ENCODE data around the gene ENO1.
A peak's percentile ranks its signal among the peaks of the same experiment; 100 is the strongest.

ENO1 gene

DNA sequence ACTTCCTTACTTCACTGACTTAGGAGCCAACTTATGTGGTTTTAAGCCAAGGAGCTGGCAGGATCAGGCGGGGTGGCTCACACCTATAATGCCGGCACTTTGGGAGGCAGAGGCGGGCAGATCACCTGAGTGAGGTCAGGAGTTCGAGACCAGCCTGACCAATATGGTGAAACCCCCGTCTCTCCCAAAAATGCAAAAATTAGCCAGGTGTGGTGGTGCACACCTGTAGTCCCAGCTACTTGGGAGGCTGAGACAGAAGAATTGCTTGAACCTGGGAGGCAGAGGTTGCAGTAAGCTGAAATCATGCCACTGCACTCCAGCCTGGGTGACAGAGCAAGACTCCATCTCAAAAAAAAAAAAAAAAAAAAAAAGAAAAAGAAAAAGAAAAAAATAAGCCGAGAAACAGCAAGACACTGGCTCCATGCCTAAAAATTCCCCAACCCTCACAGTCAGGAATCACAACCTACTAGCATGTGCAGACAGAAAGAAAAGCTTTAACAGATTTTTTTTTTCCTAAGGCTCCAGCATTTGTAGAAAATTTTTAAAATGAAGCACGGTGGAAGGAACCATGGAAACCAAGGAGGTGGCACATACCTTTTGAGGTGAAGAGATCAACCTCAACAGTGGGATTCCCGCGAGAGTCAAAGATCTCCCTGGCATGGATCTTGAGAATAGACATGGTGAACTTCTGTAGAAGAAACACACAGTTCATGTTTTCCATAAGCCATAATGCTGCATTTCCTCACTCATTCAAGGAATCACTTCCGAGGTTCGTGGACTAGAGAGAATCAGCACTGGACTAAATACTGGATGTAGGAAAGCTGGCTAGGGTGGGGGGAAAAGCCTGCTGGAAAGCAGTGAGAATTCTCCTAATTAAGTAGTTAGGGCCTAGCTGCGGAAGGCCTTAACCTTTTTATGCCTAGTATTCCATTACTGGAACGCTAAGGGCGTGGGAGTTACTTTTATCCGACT is 4.0 kb downstream of the ENO1 start:
- H3K27me3 ChIP-seq (ENCODE audit: control insufficient read depth, insufficient read depth, low read length) = no peaks in the 10 kb centered on the region
- no peak overlapping the region for H3K4me3 ChIP-seq (ENCODE audit: low read length)
- H3K9ac ChIP-seq (ENCODE audit: low read length) = no peak overlapping the region
- peaks cover 33% of the 10 kb centered on the region for H3K36me3 ChIP-seq (ENCODE audit: control insufficient read depth, insufficient read depth, low read length)
- H3K4me1 ChIP-seq (ENCODE audit: control insufficient read depth, insufficient read depth, low read length) = peaks cover 13% of the 10 kb centered on the region
- H3K27ac ChIP-seq (ENCODE audit: low read depth, low read length) = peak overlapping the region; percentile 74

DNA sequence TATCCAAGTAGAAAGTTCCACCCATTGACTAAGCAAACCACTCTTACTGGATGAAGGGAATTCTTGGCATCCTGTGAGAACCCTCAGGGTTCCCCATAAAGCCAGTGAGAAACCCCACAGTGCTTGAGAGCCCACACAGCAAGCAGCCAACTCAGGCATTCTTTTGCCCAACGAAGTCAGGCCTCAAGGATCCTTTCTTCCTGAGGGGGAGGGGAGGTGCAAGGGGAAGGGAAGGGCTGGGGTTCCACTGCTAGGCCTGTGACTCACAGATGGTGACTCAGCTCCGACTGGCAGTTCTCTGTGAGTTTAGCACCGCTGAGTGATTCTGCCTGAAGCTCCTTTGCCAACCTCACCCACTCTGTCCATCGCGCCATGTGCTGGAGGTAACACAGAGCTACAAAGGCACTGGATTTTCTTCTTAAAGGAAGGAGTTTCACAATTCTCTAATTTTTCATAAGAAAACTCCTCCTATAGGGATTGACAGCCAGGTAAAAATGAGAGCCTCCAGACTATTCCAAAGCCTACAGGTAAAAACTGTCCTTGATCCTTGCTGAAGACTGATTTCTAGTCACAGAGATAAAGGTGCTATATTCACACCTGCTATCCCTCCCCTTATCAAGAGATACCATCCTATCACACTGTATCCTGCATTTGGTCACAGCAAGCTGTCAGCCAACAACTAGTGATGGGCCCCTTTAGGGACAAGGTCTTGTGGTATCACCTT is 4.8 kb downstream of the ENO1 start:
- Histone ChIP-seq H3K4me1 (ENCODE audit: control insufficient read depth, insufficient read depth, low read length) (peaks cover 10% of the 10 kb centered on the region), H3K27me3 (ENCODE audit: control insufficient read depth, insufficient read depth, low read length) (no peaks in the 10 kb centered on the region), H3K27ac (ENCODE audit: low read depth, low read length) (peak overlapping the region; percentile 74), H3K9ac (ENCODE audit: low read length) (no peak overlapping the region), H3K4me3 (ENCODE audit: low read length) (no peak overlapping the region), H3K36me3 (ENCODE audit: control insufficient read depth, insufficient read depth, low read length) (peaks cover 33% of the 10 kb centered on the region)

DNA sequence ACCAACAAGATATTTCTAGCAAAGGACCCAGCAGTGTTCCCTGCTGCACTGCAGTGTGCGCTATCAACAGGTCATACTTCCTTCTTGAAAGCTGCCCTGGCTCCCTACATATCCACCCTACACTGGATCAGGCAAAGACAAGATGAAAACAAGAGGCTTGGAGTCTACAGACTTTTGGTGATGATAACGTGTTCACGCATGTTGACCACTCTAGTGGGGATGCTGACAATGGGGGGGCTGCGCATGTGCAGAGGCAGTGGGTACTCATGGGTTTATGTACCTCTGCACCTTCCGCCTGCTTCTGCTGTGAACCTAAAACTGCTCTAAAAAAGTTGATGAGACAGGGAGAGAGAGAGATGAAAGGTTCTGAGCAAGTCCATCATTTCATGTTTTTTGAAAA is 5.5 kb downstream of the ENO1 start:
- Histone ChIP-seq H3K4me1 (ENCODE audit: control insufficient read depth, insufficient read depth, low read length) (peaks cover 10% of the 10 kb centered on the region), H3K36me3 (ENCODE audit: control insufficient read depth, insufficient read depth, low read length) (peaks cover 36% of the 10 kb centered on the region), H3K27me3 (ENCODE audit: control insufficient read depth, insufficient read depth, low read length) (no peaks in the 10 kb centered on the region), H3K9ac (ENCODE audit: low read length) (no peak overlapping the region), H3K4me3 (ENCODE audit: low read length) (no peak overlapping the region), H3K27ac (ENCODE audit: low read depth, low read length) (no peak overlapping the region)

DNA sequence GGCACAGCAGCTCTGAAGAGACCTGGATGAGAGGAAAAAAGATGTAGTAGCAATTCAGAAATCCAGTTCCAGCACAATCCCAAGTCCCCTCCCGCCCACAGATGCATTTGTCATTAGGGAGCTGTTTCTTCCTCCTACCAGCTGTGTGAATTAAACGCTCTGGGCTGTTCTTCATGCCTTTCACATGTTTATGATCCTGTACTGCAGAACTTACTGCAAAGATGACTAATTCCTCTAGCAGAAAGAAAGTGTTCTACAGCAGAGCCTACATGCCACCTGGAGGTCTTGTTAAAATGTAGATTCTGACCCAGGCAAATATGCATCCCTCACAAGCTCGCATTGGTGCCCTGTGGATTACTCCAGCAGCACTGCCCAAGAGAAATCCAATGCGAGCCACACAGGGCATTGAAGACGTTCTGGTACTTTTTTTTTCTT is 6.5 kb downstream of the ENO1 start:
- Histone ChIP-seq H3K27me3 (ENCODE audit: control insufficient read depth, insufficient read depth, low read length) (no peaks in the 10 kb centered on the region), H3K27ac (ENCODE audit: low read depth, low read length) (no peak overlapping the region), H3K4me3 (ENCODE audit: low read length) (no peak overlapping the region), H3K4me1 (ENCODE audit: control insufficient read depth, insufficient read depth, low read length) (peaks cover 10% of the 10 kb centered on the region), H3K9ac (ENCODE audit: low read length) (no peak overlapping the region), H3K36me3 (ENCODE audit: control insufficient read depth, insufficient read depth, low read length) (peaks cover 43% of the 10 kb centered on the region)

DNA sequence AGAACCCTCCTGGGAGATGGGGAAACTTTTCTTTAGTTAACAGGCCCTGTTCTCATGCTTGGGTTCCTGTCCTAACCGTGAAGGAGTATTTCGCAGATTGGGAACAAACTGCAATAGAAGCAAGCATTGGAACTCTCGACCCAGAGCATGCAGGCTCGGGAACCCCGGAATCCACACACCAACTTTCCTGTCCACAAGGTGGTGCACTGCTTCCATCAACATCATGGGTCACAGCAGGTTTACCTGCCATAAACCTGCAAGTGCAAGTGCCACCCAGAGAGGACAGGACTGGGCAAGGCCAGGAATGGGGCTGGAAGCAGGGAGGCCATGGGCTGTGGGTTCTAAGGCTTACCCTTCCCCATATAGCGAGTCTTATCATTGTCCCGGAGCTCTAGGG is 6.9 kb downstream of the ENO1 start:
- peaks cover 47% of the 10 kb centered on the region for H3K36me3 ChIP-seq (ENCODE audit: control insufficient read depth, insufficient read depth, low read length)
- no peak overlapping the region for H3K27ac ChIP-seq (ENCODE audit: low read depth, low read length)
- peaks cover 10% of the 10 kb centered on the region for H3K4me1 ChIP-seq (ENCODE audit: control insufficient read depth, insufficient read depth, low read length)
- H3K9ac ChIP-seq (ENCODE audit: low read length) = no peak overlapping the region
- H3K27me3 ChIP-seq (ENCODE audit: control insufficient read depth, insufficient read depth, low read length) = no peaks in the 10 kb centered on the region
- H3K4me3 ChIP-seq (ENCODE audit: low read length) = no peak overlapping the region

DNA sequence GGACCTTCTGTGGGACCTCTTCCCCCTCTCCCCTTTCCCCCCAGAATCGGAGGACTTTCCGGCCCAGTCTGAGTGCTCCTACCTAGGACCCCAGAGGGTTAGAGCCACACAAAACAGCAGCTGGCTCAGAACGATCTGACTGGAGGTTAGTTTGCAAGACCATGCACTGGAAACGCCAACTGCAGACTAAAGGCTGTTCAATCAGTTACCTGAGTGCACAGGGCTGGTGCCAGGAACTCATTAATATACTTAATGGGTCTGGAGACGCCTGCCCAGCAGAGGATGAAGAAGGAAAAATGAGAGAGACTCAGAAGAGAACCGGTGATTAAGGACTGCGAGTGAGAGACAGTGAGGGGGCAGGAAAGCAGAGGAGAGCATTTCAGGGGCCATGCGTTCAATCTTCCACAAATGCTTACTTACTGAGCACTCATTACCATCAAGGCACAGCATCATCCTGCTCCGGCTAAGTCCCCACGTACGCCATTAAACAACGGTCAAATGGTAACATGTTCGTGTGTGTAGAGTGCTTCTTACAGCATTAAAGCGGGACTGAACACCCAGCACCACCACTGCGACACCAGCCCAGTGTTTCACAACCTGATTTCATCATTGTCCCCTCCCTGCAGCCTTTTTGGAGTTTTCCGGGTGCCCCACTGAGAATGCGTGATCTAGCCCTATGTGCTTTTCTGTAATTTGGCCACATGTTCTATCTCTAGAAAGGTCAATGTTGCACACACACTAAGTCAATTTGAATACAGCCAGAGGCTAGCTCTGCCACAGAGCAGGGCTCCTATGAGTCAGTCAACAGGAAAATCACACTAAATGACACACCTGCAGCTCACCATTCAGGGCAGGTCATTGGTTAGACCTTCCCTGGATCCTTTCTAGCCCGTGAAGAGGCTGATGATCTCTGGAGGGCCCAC is 7.6 kb downstream of the ENO1 start:
- Histone ChIP-seq H3K27me3 (ENCODE audit: control insufficient read depth, insufficient read depth, low read length) (no peaks in the 10 kb centered on the region), H3K9ac (ENCODE audit: low read length) (no peak overlapping the region), H3K4me1 (ENCODE audit: control insufficient read depth, insufficient read depth, low read length) (peaks cover 10% of the 10 kb centered on the region), H3K4me3 (ENCODE audit: low read length) (no peak overlapping the region), H3K36me3 (ENCODE audit: control insufficient read depth, insufficient read depth, low read length) (peaks cover 49% of the 10 kb centered on the region), H3K27ac (ENCODE audit: low read depth, low read length) (no peak overlapping the region)

DNA sequence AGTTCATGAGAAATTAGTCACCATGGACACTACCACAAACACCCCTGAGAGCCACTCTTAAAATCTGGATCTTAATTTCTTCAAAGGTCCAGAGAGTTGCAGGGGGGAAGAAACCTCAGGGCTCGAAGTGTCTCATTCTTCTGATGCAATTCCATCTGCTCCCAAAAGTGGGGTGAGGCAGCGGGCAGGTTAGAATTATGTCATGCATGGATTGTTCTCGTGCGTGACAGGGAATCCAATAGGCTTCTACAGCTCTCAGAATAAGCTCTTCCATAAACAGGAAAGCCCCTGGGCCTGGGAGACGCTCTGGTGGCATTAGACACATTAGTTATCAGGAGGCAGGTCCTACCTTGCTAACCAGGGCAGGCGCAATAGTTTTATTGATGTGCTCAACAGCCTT is 8.4 kb downstream of the ENO1 start:
- Histone ChIP-seq H3K27me3 (ENCODE audit: control insufficient read depth, insufficient read depth, low read length) (no peaks in the 10 kb centered on the region), H3K9ac (ENCODE audit: low read length) (no peak overlapping the region), H3K4me3 (ENCODE audit: low read length) (no peak overlapping the region), H3K36me3 (ENCODE audit: control insufficient read depth, insufficient read depth, low read length) (peaks cover 56% of the 10 kb centered on the region), H3K27ac (ENCODE audit: low read depth, low read length) (no peak overlapping the region), H3K4me1 (ENCODE audit: control insufficient read depth, insufficient read depth, low read length) (peaks cover 10% of the 10 kb centered on the region)

DNA sequence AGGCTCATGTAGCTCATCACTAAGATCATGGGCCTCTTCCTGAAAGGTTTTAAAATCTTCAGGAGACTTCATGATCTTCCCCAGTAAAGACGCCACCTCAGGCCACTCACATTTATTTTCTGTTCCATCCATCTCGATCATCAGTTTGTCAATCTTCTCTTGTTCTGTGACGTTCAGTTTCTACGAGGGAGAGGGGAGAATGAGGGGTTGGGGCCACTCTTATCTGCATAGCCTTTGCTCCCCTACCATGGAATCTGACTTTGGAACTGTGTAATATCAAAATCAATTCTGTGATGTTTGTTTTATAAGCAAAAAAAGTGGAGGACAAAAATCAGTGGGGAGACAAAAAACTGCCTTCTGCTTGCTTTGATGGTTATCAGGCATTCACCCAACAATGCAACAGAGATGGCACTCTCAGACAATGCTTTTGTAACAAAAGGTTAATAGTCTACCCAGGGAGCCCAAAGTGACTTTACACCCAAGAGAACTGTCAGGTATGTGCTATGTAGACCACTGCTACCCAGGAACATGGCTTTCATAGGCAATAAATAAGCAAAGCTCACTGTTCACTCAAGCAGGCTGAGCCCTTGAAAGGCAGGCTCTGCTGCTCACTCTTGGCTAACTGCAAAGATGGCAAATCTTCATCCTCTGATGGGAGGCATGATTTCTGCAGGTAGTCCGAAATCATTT is 10.5 kb downstream of the ENO1 start:
- H3K4me3 ChIP-seq (ENCODE audit: low read length) = no peak overlapping the region
- no peaks in the 10 kb centered on the region for H3K27me3 ChIP-seq (ENCODE audit: control insufficient read depth, insufficient read depth, low read length)
- no peak overlapping the region for H3K9ac ChIP-seq (ENCODE audit: low read length)
- peaks cover 67% of the 10 kb centered on the region for H3K36me3 ChIP-seq (ENCODE audit: control insufficient read depth, insufficient read depth, low read length)
- no peaks in the 10 kb centered on the region for H3K4me1 ChIP-seq (ENCODE audit: control insufficient read depth, insufficient read depth, low read length)
- no peak overlapping the region for H3K27ac ChIP-seq (ENCODE audit: low read depth, low read length)

DNA sequence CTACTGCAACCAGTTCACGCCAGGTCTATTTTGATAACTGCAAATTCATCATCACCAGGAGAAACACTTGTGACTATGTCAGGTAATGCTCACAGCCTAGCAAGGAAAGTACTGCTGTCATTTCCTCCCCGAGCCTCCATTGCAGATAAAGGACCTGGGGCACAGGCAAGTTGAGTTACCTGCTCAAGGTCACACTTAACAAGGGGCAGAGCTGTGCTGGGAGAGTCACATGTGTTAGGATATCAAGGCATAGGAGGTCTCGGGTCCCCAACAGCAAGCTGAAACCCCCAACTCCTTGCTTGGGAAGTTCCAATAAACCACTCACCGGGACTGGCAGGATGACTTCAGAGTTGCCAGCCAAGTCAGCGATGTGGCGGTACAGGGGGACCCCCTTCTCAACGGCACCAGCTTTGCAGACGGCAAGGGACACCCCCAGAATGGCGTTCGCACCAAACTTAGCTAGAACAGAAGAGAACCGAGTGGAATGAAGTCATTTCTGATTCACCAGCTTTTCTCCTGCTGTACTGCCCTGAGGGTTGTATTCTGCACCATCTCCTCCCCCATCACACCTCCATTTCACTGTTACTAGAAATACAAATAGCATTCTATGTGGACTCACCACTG is 11.6 kb downstream of the ENO1 start:
- H3K36me3 ChIP-seq (ENCODE audit: control insufficient read depth, insufficient read depth, low read length) = peaks cover 70% of the 10 kb centered on the region
- H3K9ac ChIP-seq (ENCODE audit: low read length) = no peak overlapping the region
- H3K4me1 ChIP-seq (ENCODE audit: control insufficient read depth, insufficient read depth, low read length) = no peaks in the 10 kb centered on the region
- no peak overlapping the region for H3K4me3 ChIP-seq (ENCODE audit: low read length)
- H3K27ac ChIP-seq (ENCODE audit: low read depth, low read length) = no peak overlapping the region
- no peaks in the 10 kb centered on the region for H3K27me3 ChIP-seq (ENCODE audit: control insufficient read depth, insufficient read depth, low read length)

DNA sequence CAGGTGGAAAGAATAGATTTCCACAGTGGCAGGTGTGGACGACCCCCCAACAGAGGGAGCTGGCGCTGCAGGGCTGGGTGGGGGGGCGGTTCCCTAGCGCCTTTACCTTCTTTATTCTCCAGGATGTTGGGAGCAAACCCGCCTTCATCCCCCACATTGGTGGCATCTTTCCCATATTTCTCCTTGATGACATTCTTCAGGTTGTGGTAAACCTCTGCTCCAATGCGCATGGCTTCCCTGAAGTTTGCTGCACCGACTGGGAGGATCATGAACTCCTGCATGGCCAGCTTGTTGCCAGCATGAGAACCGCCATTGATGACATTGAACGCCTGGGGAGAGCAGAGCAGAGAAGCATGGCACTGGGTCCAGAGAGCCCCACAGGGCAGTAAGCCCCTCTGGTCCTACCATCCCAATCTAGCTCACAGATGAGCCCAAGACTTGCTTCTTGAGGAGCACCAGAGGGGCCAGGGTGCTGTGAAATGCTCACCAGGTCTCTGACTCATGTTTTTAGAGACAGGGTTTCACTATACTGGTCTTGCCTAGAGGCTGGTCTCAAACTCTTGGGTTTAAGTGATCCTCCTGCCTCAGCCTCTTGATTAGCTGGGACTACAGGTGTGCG is 12.2 kb downstream of the ENO1 start:
- Histone ChIP-seq H3K4me3 (ENCODE audit: low read length) (no peak overlapping the region), H3K27me3 (ENCODE audit: control insufficient read depth, insufficient read depth, low read length) (no peaks in the 10 kb centered on the region), H3K4me1 (ENCODE audit: control insufficient read depth, insufficient read depth, low read length) (no peaks in the 10 kb centered on the region), H3K27ac (ENCODE audit: low read depth, low read length) (no peak overlapping the region), H3K36me3 (ENCODE audit: control insufficient read depth, insufficient read depth, low read length) (peaks cover 64% of the 10 kb centered on the region), H3K9ac (ENCODE audit: low read length) (no peak overlapping the region)

DNA sequence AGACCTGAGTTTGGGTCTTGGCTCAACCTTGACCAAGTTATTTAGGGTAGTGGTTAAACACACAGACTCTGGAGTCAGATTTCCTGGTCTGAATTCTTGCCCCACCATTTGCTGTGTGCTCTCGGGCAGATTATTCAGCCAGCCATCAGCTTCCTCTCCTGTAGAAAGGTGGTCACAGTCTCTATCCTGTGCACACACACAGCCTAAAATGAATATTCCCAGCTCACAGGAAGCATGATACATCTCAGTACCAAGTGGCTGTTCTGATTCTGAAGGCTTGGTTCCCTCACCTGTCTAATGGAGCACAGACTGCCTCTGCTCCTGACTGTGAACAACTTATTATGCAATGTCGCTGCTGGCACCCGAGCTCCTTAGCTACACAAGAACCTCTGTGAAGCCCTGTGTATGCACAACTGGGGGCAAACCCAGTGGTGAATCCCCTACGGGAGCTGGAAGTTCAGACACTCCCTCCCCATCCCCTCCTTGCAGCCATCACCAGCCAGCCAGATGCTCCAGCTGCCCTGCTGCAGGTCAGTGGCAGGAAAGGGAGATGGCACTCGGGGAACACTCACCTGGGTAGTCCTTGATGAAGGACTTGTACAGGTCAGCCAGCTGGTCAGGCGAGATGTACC is 13.7 kb downstream of the ENO1 start:
- Histone ChIP-seq H3K36me3 (ENCODE audit: control insufficient read depth, insufficient read depth, low read length) (peaks cover 61% of the 10 kb centered on the region), H3K27me3 (ENCODE audit: control insufficient read depth, insufficient read depth, low read length) (no peaks in the 10 kb centered on the region), H3K4me1 (ENCODE audit: control insufficient read depth, insufficient read depth, low read length) (no peaks in the 10 kb centered on the region), H3K4me3 (ENCODE audit: low read length) (no peak overlapping the region), H3K9ac (ENCODE audit: low read length) (no peak overlapping the region), H3K27ac (ENCODE audit: low read depth, low read length) (no peak overlapping the region)

Data from rectal smooth muscle tissue (tissue), 1 donor.